HG03457 (cell line): Measurements from ENCODE around the gene LAMB4.
"Not testable (repeated sequence)": the region's sequence is repeated elsewhere in the genome, so short reads cannot be mapped to it uniquely, and the experiment has no call there.

Source experiments
- ATAC-seq: cut with Tn5 transposase; IDR thresholded peaks from one replicate; pipeline ENCODE4 v1.9.1; 2021; ENCODE audit warnings: moderate number of reproducible peaks; ENCODE audit not compliant: unreplicated experiment

Gene LAMB4

GRCh38 chr7:108049962-108050361 is 80.2 kb downstream of the LAMB4 start:
- ATAC-seq: no peak

GRCh38 chr7:108048422-108048821 is 81.7 kb downstream of the LAMB4 start:
- no peak for ATAC-seq

- no peak for ATAC-seq
Observed at GRCh38 chr7:108046952-108047506, 83.1 kb downstream of the LAMB4 start.

- ATAC-seq: no peak
Observed at GRCh38 chr7:108045669-108046068, 84.5 kb downstream of the LAMB4 start.

- ATAC-seq: no peak
Observed at GRCh38 chr7:108045154-108045553, 85.0 kb downstream of the LAMB4 start.

- no peak for ATAC-seq
Observed at GRCh38 chr7:108044345-108044744, 85.8 kb downstream of the LAMB4 start.

- ATAC-seq: no peak
Observed at GRCh38 chr7:108038986-108039385, 91.2 kb downstream of the LAMB4 start.

- ATAC-seq: no peak
Observed at GRCh38 chr7:108037741-108038140, 92.4 kb downstream of the LAMB4 start.

GRCh38 chr7:108037140-108037539 is 93.0 kb downstream of the LAMB4 start:
- no peak for ATAC-seq

GRCh38 chr7:108034586-108034985 is 95.6 kb downstream of the LAMB4 start:
- no peak for ATAC-seq

- no peak for ATAC-seq
Observed at GRCh38 chr7:108033776-108034497, 96.2 kb downstream of the LAMB4 start.

- ATAC-seq: not testable (repeated sequence)
Observed at GRCh38 chr7:108033309-108033708, 96.9 kb downstream of the LAMB4 start.

GRCh38 chr7:108030516-108030915 is 99.6 kb downstream of the LAMB4 start:
- ATAC-seq: no peak

- no peak for ATAC-seq
Observed at GRCh38 chr7:108029034-108029433, 101.1 kb downstream of the LAMB4 start.

GRCh38 chr7:108028111-108028510 is 102.0 kb downstream of the LAMB4 start:
- ATAC-seq: no peak

GRCh38 chr7:108027239-108027638 is 102.9 kb downstream of the LAMB4 start:
- ATAC-seq: no peak

- no peak for ATAC-seq
Observed at GRCh38 chr7:108026647-108027046, 103.5 kb downstream of the LAMB4 start.

GRCh38 chr7:108026116-108026515 is 104.0 kb downstream of the LAMB4 start:
- no peak for ATAC-seq

- ATAC-seq: no peak
Observed at GRCh38 chr7:108024538-108024937, 105.6 kb downstream of the LAMB4 start.

- ATAC-seq: no peak
Observed at GRCh38 chr7:108020585-108020984, 109.6 kb downstream of the LAMB4 start.

GRCh38 chr7:108018668-108019067 is 111.5 kb downstream of the LAMB4 start:
- ATAC-seq: no peak

- ATAC-seq: no peak
Observed at GRCh38 chr7:108017776-108018151, 112.4 kb downstream of the LAMB4 start.
